Stimulated activated naive CD8-positive, alpha-beta T cell treated with anti-CD3 and anti-CD28 coated beads, Interleukin-15, Interleukin-2, amounts not matched to agents 100 ng/mL and 50 ng/mL, for 24 hours (primary cell): Measurements from ENCODE around the gene DARS1.

Experiments
- H3K27ac Mint-ChIP-seq: one replicate; pipeline ENCODE4 v1.8.0; 2021; ENCODE audit warnings: mild to moderate bottlenecking, mixed read lengths
- H3K27me3 Mint-ChIP-seq: one replicate; pipeline ENCODE4 v1.8.0; 2021; ENCODE audit warnings: mixed read lengths
- H3K36me3 Mint-ChIP-seq: one replicate; pipeline ENCODE4 v1.8.0; 2021; ENCODE audit warnings: low read depth, mixed read lengths
- H3K4me1 Mint-ChIP-seq: one replicate; pipeline ENCODE4 v1.8.0; 2021; ENCODE audit warnings: low read depth, mixed read lengths
- H3K4me3 Mint-ChIP-seq: one replicate; pipeline ENCODE4 v1.8.0; 2021; ENCODE audit warnings: mild to moderate bottlenecking, mixed read lengths
- H3K9me3 Mint-ChIP-seq: one replicate; pipeline ENCODE4 v1.8.0; 2021; ENCODE audit warnings: mixed read lengths

Gene DARS1

DNA sequence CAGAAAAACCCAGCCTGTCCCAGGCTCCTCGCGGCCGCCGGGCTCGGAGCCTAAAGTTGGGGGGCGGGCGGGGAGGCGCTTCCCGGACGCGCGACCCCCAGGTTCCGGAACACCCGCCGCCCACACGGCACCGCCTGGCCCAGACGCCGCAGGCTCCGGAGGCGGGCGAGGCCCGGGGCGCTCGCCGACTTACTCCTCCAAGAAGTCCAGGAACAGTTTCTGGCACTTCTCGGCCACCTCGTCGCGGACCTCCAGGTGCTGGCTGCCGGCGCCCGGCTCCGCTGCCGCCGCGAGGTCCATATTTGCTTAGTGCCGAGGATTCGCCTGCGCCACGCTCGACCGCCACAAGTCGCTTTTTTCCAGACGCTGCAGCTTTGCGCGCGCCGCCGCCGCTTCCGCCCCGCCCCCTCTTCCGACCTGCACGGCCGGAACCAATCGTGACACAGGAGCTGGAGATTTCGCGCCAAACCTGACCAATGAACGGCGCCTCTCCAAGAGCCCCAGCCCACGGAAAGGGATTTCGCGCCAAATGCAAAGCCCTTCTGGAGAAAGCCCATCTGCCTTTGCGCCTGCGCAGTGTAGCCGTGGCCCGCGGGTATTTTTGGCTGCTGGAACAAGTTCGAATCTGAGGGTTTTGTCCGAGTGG is 109.2 kb downstream of the DARS1 start, which contains the start of gene MCM6:
Gene MCM6 (minus strand): TSS at position 378 of the 646 bp plus-strand sequence. CDS start 78 bp downstream, at position 300.
- H3K4me1 Mint-ChIP-seq: peaks cover 50% of the 10 kb centered on the region
- H3K27me3 Mint-ChIP-seq: no peaks in the 10 kb centered on the region
- peaks cover 49% of the 10 kb centered on the region for H3K36me3 Mint-ChIP-seq
- H3K27ac Mint-ChIP-seq: peak within 1 kb of the TSS; percentile 99
- H3K9me3 Mint-ChIP-seq: no peaks in the 10 kb centered on the region
- H3K4me3 Mint-ChIP-seq: peak within 1 kb of the TSS; percentile 91

DNA sequence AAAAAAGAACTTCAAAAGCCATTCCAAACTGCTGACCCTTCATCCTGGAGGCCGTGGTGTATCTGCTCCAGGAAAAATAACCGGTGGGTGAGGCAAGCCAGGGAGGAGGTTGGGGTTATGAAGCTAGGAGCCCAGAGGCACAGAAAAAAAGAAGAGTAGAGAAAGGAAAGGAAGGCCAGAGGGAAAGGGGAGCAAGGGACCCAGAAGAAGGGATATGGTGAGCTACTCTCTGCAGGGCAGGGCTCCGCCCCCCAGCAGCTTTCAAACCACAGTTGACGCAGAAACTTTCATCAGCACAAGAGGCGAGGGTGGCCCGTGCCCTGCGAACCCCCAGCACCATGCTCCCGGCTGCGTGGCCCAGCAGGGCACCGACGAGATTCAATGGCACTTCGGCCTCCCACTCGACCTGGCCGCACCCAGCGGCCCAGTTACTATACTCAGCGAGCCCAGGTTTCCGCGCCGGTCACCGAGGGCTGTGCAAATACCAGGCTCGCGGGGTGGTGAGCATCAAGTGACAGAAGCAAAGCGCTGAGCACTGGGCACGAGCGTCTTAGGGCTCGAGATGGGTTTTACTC is 109.8 kb downstream of the DARS1 start:
- Mint-ChIP-seq H3K9me3 (no peaks in the 10 kb centered on the region), H3K4me1 (peaks cover 54% of the 10 kb centered on the region), H3K27me3 (no peaks in the 10 kb centered on the region), H3K27ac (peak overlapping the region; percentile 99), H3K36me3 (peaks cover 55% of the 10 kb centered on the region), H3K4me3 (peak overlapping the region; percentile 91)

DNA sequence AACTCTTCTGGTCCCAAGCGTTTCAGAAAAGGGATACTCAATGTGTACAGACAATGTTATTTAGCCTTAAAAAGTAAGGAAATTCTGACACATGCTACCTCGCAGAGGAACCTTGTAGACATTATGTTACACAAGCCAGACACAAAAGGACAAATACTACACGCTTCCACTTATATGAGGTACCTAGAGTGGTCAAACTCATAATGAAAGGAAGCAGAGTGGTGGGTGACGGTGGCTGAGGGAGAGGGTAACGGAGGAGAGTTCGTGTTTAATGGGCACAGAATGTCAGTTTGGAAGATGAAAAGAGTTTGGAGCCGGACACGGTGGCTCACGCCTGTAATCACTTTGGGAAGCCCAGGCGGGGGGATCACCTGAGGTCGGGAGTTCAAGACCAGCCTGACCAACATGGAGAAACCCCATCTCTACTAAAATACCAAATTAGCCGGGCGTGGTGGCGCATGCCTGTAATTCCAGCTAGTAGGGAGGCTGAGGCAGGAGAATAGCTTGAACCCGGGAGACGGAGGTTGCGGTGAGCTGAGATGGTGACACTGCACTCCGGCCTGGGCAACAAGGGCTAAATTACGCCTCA is 110.6 kb downstream of the DARS1 start:
- peak overlapping the region; percentile 99 for H3K27ac Mint-ChIP-seq
- no peaks in the 10 kb centered on the region for H3K27me3 Mint-ChIP-seq
- peak overlapping the region; percentile 91 for H3K4me3 Mint-ChIP-seq
- no peaks in the 10 kb centered on the region for H3K9me3 Mint-ChIP-seq
- peaks cover 59% of the 10 kb centered on the region for H3K4me1 Mint-ChIP-seq
- peaks cover 62% of the 10 kb centered on the region for H3K36me3 Mint-ChIP-seq

DNA sequence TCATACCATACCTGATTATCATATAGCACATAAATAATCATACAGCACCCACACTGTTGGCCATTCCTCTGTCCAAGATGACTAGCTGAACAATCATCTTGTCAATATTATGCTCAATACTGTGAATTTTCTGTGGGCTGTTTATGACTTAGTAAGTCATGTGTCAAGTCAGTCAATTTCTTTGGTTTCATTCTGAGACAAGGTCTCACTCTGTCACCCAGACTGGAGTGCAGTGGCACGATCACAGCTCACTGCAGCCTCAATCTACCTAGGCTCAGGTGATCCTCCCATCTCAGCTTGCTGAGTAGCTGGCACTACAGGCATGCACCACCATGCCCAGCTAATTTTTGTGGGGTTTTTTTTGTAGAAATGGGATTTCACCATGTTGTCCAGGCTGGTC is 114.9 kb downstream of the DARS1 start:
- peaks cover 48% of the 10 kb centered on the region for H3K4me1 Mint-ChIP-seq
- H3K36me3 Mint-ChIP-seq: peaks cover 99% of the 10 kb centered on the region
- no peak overlapping the region for H3K4me3 Mint-ChIP-seq
- no peaks in the 10 kb centered on the region for H3K9me3 Mint-ChIP-seq
- peak overlapping the region; percentile 68 for H3K27ac Mint-ChIP-seq
- no peaks in the 10 kb centered on the region for H3K27me3 Mint-ChIP-seq

DNA sequence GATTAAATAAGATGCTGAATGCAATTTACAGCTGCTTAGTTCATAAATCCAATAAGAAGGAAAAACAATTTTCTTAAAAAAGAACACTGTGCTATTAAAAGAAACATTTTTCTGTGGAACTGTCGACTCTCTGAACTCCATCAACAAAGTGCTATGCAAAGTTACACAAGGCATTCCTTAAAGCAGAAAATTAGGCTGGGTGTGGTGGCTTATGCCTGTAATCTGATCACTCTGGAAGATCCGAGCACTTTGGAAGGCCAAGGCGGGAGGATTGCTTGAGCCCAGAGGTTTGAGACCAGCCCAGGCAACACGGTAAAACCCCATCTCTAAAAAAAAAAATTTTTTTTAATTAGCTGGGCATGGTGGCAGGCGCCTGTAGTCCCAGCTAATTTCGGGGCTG is 122.2 kb downstream of the DARS1 start:
- no peak overlapping the region for H3K4me3 Mint-ChIP-seq
- no peaks in the 10 kb centered on the region for H3K27me3 Mint-ChIP-seq
- no peaks in the 10 kb centered on the region for H3K9me3 Mint-ChIP-seq
- H3K4me1 Mint-ChIP-seq: peaks cover 3% of the 10 kb centered on the region
- H3K36me3 Mint-ChIP-seq: peaks cover 85% of the 10 kb centered on the region
- H3K27ac Mint-ChIP-seq: no peak overlapping the region

DNA sequence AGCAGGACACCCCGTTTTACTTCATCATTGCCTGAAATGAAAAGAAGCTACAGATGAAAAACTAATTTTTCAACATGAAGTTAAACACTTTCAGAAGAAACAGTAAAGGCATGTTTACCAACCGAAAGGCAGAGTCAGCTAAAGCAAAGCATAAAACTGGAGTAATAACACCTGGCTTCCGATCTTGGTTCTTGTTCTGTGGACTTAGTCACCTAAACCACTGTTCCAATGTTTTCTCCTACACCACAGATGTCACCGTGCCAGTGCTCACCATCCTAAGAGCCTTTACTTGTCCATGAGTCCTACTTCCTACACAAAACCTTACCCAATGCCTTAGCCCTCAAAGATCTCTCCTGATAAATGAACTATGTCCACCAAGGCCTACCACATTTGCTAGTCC is 122.7 kb downstream of the DARS1 start:
- Mint-ChIP-seq H3K27me3 (no peaks in the 10 kb centered on the region), H3K4me1 (no peaks in the 10 kb centered on the region), H3K36me3 (peaks cover 85% of the 10 kb centered on the region), H3K4me3 (no peak overlapping the region), H3K27ac (no peak overlapping the region), H3K9me3 (no peaks in the 10 kb centered on the region)
